ENCODE data around the gene WDR88. TPM values are rescaled to one million over a fixed set of nuclear protein-coding genes. Genes with fewer than 3 reads are reported as not detected.

WDR88 gene
- total and polyA plus RNA-seq, 2 donors (not counting 3 experiments of a cell fraction or from before 2014, with no cell fraction given): not detected

DNA sequence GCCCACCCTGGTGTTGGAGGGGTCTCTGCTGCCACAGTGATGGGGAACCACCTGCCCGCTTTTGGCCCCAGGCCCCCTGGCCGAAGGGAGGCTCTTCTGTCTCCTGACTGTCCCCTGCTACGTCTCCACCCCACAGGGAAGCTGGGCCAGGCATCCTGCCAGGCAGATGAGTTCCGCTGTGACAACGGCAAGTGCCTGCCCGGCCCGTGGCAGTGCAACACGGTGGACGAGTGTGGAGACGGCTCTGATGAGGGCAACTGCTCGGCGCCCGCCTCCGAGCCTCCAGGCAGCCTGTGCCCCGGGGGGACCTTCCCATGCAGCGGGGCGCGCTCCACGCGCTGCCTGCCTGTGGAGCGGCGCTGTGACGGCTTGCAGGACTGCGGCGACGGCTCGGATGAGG lies 73.2 kb downstream of the WDR88 start:
- H4K20me1 ChIP-seq (replicated peaks; ENCODE audit: control insufficient read depth, extremely low read depth, insufficient read depth, low read length): no peaks in the 10 kb centered on the region
- TF ChIP-seq JUN (IDR thresholded peaks at IDR 0.05; ENCODE audit: borderline replicate concordance, insufficient read depth, insufficient read length, low read depth) (no peak), EZH2 (IDR thresholded peaks at IDR 0.05; ENCODE audit: borderline replicate concordance, low read depth, low read length, severe bottlenecking) (no peak), GATA2 (IDR thresholded peaks at IDR 0.05; ENCODE audit: insufficient read depth, insufficient read length, low read depth, low read length) (no peak), POLR2A (IDR thresholded peaks at IDR 0.05; ENCODE audit: low read depth, low read length) (no peak), FOS (IDR thresholded peaks at IDR 0.05; ENCODE audit: borderline replicate concordance, insufficient read depth, low read length) (no peak), MYC (IDR thresholded peaks at IDR 0.05; ENCODE audit: low read depth, low read length) (no peak), POLR2AphosphoS5 (IDR thresholded peaks at IDR 0.05; ENCODE audit: insufficient read depth, low read depth, low read length) (no peak)
- TF ChIP-seq, protein P1, sequence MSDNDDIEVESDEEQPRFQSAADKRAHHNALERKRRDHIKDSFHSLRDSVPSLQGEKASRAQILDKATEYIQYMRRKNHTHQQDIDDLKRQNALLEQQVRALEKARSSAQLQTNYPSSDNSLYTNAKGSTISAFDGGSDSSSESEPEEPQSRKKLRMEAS (IDR thresholded peaks at IDR 0.05; ENCODE audit: insufficient read depth, insufficient read length): no peak
- TF ChIP-seq, protein P2, sequence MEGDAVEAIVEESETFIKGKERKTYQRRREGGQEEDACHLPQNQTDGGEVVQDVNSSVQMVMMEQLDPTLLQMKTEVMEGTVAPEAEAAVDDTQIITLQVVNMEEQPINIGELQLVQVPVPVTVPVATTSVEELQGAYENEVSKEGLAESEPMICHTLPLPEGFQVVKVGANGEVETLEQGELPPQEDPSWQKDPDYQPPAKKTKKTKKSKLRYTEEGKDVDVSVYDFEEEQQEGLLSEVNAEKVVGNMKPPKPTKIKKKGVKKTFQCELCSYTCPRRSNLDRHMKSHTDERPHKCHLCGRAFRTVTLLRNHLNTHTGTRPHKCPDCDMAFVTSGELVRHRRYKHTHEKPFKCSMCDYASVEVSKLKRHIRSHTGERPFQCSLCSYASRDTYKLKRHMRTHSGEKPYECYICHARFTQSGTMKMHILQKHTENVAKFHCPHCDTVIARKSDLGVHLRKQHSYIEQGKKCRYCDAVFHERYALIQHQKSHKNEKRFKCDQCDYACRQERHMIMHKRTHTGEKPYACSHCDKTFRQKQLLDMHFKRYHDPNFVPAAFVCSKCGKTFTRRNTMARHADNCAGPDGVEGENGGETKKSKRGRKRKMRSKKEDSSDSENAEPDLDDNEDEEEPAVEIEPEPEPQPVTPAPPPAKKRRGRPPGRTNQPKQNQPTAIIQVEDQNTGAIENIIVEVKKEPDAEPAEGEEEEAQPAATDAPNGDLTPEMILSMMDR (IDR thresholded peaks at IDR 0.05; ENCODE audit: extremely low read depth in 1 of 2, insufficient read depth in 1 of 2, low read depth in 1 of 2, low read length in 2 of 2): no peak
- no peaks in the 10 kb centered on the region for H3K79me2 ChIP-seq (ENCODE audit: control insufficient read depth, insufficient read depth, low read length)
- no peak overlapping the region for H3K9ac ChIP-seq (replicated peaks; ENCODE audit: extremely low read depth, insufficient read depth, low read length)
- peaks cover 0 to 5% of the 10 kb centered on the region in 2 experiments for H3K36me3 ChIP-seq (ENCODE audit: control insufficient read depth in 2 of 2, extremely low read depth in 1 of 2, insufficient read depth in 2 of 2, low read length in 2 of 2)
- CTCF ChIA-PET: no interaction called here
- no peaks in the 10 kb centered on the region for H3K9me3 ChIP-seq (replicated peaks; ENCODE audit: control insufficient read depth, insufficient read depth, low read length)
- BruUV-seq (replicated peaks): no TSS peak
- dilution Hi-C loops (cut with MboI; ENCODE audit: extremely low pct_ligation_motif_present, low sequenced_read_pairs): no loop called here
- no peak overlapping the region for H3K4me3 ChIP-seq (replicated peaks in 1 of 3; ENCODE audit: insufficient read depth in 1 of 3, low read depth in 1 of 3, low read length in 3 of 3)
- no peak for FAIRE-seq
- H3K9me1 ChIP-seq (replicated peaks; ENCODE audit: control insufficient read depth, extremely low read depth, insufficient read depth, low read length): no peaks in the 10 kb centered on the region
- H2AFZ ChIP-seq (ENCODE audit: low read depth, low read length): no peak overlapping the region
- no peaks in the 10 kb centered on the region for H3K27me3 ChIP-seq (ENCODE audit: control insufficient read depth in 2 of 2, insufficient read depth in 2 of 2, low read length in 2 of 2)
- POLR2A ChIA-PET: no interaction called here
- no peaks in the 10 kb centered on the region for H3K4me1 ChIP-seq (ENCODE audit: control insufficient read depth, extremely low read depth, insufficient read depth, low read length)
- no peak overlapping the region for H3K27ac ChIP-seq (ENCODE audit: insufficient read depth, low read depth, low read length)
- intact Hi-C loops (cut with micrococcal nuclease): no loop called here
- no peak for DNase-seq (ENCODE audit: low read depth, low spot score)
- H3K4me2 ChIP-seq (ENCODE audit: insufficient read depth, low read length): no peak overlapping the region
